ENCODE results near the gene MESP1. TPM values are rescaled to one million over a fixed set of nuclear protein-coding genes. Genes with fewer than 3 reads are reported as not detected.

Gene MESP1
- polyA plus RNA-seq, 4 donors = 0.69 to 1.1 (median 0.97) TPM; not detected in 1

DNA sequence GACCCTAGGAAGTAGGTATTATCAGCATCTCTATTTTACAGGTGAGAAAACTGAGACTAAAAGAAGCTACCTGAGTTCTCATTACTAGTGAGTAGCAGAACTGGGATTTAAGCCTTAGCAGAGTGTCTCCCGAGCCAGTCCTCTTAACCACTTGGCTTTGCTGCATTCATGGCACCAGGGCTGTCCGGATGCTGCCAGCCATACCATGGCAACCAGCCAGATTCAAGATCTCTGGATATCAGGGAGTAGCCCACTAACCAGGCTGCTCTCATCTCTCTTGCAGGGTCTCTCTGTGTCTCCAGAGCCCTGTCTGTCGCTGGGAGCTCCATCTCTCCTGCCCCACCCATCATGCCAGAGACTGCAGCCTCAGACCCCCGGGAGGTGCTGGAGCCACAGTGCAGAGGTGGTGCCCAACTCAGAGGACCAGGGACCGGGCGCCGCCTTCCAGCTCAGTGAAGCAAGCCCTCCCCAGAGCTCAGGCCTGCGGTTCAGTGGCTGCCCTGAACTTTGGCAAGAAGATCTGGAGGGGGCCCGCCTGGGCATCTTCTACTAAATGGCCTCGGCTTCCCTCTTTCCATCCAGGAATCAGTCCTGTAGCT is 26.8 kb upstream of the MESP1 start:
- H3K36me3 ChIP-seq (ENCODE audit: control insufficient read depth in 3 of 3, insufficient read depth in 2 of 3, low read depth in 1 of 3, low read length in 3 of 3) = peaks cover 0 to 3% (median 0%) of the 10 kb centered on the region in 3 donors
- peaks cover 5 to 25% (median 6%) of the 10 kb centered on the region in 3 donors for H3K4me1 ChIP-seq (ENCODE audit: control insufficient read depth in 3 of 3, insufficient read depth in 2 of 3, low read depth in 1 of 3, low read length in 2 of 3)
- H3K4me3 ChIP-seq (ENCODE audit: low read depth in 1 of 3, low read length in 3 of 3) = no peak overlapping the region
- peak in 1 of 2 donors; percentile 0 for DNase-seq
- 87 to 93% (median 91%) methylated on average over 10 of the region's 10 CpGs for WGBS, 3 donors
- H3K27me3 ChIP-seq (ENCODE audit: control insufficient read depth in 3 of 3, insufficient read depth in 3 of 3, low read length in 3 of 3) = peaks cover 0 to 6% (median 0%) of the 10 kb centered on the region in 3 donors
- H3K9me3 ChIP-seq (ENCODE audit: control insufficient read depth in 2 of 2, insufficient read depth in 1 of 2, low read depth in 1 of 2, low read length in 1 of 2) = no peaks in the 10 kb centered on the region
- no peak for FAIRE-seq
- H3K27ac ChIP-seq (ENCODE audit: low read depth in 1 of 3, low read length in 2 of 3) = no peak overlapping the region

DNA sequence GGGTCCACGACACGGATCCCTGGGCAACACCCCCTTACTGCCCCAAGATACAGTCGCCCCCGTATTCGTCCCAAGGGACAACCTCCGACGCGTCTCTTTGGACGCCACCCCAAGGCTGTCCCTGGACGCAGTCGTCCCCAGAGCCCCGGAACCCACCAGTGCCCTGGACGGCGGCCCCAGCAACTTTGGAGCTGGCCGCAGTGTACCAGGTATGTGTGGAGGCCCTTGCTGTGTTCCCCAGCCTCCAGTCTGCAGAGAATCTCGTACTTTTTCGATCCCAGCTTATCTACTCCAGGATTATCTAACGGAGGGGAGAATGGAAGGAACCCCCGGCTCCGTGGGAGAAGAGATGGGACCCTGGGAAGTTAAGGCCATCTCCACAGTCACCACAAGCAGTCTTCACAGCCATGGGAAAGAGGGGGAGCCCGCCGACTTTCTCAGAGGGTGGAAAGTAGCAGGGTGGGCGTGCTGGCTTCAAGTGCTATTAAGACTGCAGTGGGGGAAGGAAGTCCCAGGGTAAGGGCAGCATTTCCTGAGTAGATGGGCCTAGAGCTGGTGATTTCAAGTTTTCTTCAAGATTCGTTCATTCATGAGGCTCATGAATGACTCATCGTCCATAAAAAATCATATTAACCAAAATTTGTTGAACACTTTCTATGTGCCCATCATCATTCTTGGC is 26.2 kb upstream of the MESP1 start:
- FAIRE-seq (no peak), DNase-seq (no peak)
- no peaks in the 10 kb centered on the region for H3K9me3 ChIP-seq (ENCODE audit: control insufficient read depth in 2 of 2, insufficient read depth in 1 of 2, low read depth in 1 of 2, low read length in 1 of 2)
- no peak overlapping the region for H3K4me3 ChIP-seq (ENCODE audit: low read depth in 1 of 3, low read length in 3 of 3)
- WGBS, 3 donors = 69 to 79% (median 77%) methylated on average over 25 of the region's 25 CpGs
- H3K4me1 ChIP-seq (ENCODE audit: control insufficient read depth in 3 of 3, insufficient read depth in 2 of 3, low read depth in 1 of 3, low read length in 2 of 3) = peaks cover 4 to 21% (median 5%) of the 10 kb centered on the region in 3 donors
- H3K27me3 ChIP-seq (ENCODE audit: control insufficient read depth in 3 of 3, insufficient read depth in 3 of 3, low read length in 3 of 3) = peaks cover 0 to 6% (median 0%) of the 10 kb centered on the region in 3 donors
- peaks cover 0 to 3% (median 0%) of the 10 kb centered on the region in 3 donors for H3K36me3 ChIP-seq (ENCODE audit: control insufficient read depth in 3 of 3, insufficient read depth in 2 of 3, low read depth in 1 of 3, low read length in 3 of 3)
- no peak overlapping the region for H3K27ac ChIP-seq (ENCODE audit: low read depth in 1 of 3, low read length in 2 of 3)

DNA sequence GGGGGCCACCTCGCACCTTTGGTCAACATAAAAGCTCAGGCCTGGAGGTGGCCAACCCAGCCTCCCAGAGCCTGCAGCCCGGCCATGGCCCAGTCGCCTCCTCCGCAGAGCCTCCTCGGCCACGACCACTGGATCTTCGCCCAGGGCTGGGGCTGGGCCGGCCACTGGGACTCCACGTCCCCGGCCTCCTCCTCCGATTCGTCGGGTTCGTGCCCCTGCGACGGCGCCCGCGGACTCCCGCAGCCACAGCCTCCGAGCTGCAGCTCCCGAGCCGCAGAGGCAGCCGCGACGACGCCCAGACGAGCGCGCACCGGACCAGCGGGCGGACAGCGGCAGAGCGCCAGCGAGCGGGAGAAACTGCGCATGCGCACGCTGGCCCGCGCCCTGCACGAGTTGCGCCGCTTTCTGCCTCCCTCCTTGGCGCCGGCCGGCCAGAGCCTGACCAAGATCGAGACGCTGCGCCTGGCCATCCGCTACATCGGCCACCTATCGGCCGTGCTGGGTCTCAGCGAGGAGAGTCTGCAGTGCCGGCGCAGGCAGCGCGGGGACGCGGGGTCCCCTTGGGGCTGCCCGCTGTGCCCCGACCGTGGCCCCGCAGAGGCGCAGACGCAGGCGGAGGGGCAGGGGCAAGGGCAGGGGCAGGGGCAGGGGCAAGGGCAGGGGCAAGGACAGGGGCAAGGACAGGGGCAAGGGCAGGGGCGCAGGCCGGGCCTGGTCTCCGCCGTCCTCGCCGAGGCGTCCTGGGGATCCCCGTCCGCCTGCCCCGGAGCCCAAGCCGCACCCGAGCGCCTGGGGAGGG is 25.4 kb upstream of the MESP1 start, which contains the start of gene MESP2:
TSS of gene MESP2 (plus strand) at position 59 of the 799 bp plus-strand sequence. CDS start at position 85, 26 bp downstream.
- Histone ChIP-seq H3K9me3 (ENCODE audit: control insufficient read depth in 2 of 2, insufficient read depth in 1 of 2, low read depth in 1 of 2, low read length in 1 of 2) (no peaks in the 10 kb centered on the region), H3K27me3 (ENCODE audit: control insufficient read depth in 3 of 3, insufficient read depth in 3 of 3, low read length in 3 of 3) (peaks cover 0 to 6% (median 0%) of the 10 kb centered on the region in 3 donors), H3K4me1 (ENCODE audit: control insufficient read depth in 3 of 3, insufficient read depth in 2 of 3, low read depth in 1 of 3, low read length in 2 of 3) (peaks cover 4 to 16% (median 5%) of the 10 kb centered on the region in 3 donors), H3K27ac (ENCODE audit: low read depth in 1 of 3, low read length in 2 of 3) (no peak within 1 kb of the TSS), H3K4me3 (ENCODE audit: low read depth in 1 of 3, low read length in 3 of 3) (peak within 1 kb of the TSS; percentile 25 to 35 (median 33)), H3K36me3 (ENCODE audit: control insufficient read depth in 3 of 3, insufficient read depth in 2 of 3, low read depth in 1 of 3, low read length in 3 of 3) (peaks cover 0 to 3% (median 0%) of the 10 kb centered on the region in 3 donors)
- FAIRE-seq = no peak
- WGBS, 3 donors = 6 to 8% (median 7%) methylated on average over 42 to 82 of the region's 82 CpGs
- DNase-seq = peak; percentile 75 to 86

DNA sequence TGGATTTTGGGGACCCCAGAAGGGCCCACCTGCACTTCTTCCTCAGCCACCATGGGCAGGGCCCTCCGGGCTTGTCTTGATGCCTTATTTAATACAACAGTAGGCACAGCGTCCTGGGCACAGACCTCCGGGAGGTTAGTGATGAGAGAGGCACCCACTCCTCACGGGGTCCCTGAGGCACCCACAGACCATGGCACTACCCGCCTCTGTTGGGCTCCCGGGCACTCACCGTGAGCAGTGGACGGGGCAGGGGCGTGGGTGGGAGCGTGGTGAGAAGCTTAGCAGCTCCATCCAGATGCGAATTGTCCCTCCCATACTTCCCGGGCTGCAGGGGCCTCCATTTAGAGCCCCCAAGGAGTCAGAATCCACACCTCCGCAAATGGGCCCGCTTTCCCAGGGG is 24.8 kb upstream of the MESP1 start:
- peak overlapping the region in 2 of 3 donors; percentile 33 to 35 for H3K4me3 ChIP-seq (ENCODE audit: low read depth in 1 of 3, low read length in 3 of 3)
- no peak overlapping the region for H3K27ac ChIP-seq (ENCODE audit: low read depth in 1 of 3, low read length in 2 of 3)
- H3K4me1 ChIP-seq (ENCODE audit: control insufficient read depth in 3 of 3, insufficient read depth in 2 of 3, low read depth in 1 of 3, low read length in 2 of 3) = peaks cover 4 to 12% (median 5%) of the 10 kb centered on the region in 3 donors
- WGBS, 3 donors = 73 to 85% (median 83%) methylated on average over 14 of the region's 14 CpGs
- peaks cover 0 to 6% (median 0%) of the 10 kb centered on the region in 3 donors for H3K27me3 ChIP-seq (ENCODE audit: control insufficient read depth in 3 of 3, insufficient read depth in 3 of 3, low read length in 3 of 3)
- FAIRE-seq (no peak), DNase-seq (no peak)
- H3K9me3 ChIP-seq (ENCODE audit: control insufficient read depth in 2 of 2, insufficient read depth in 1 of 2, low read depth in 1 of 2, low read length in 1 of 2) = no peaks in the 10 kb centered on the region
- no peaks in the 10 kb centered on the region for H3K36me3 ChIP-seq (ENCODE audit: control insufficient read depth in 3 of 3, insufficient read depth in 2 of 3, low read depth in 1 of 3, low read length in 3 of 3)

DNA sequence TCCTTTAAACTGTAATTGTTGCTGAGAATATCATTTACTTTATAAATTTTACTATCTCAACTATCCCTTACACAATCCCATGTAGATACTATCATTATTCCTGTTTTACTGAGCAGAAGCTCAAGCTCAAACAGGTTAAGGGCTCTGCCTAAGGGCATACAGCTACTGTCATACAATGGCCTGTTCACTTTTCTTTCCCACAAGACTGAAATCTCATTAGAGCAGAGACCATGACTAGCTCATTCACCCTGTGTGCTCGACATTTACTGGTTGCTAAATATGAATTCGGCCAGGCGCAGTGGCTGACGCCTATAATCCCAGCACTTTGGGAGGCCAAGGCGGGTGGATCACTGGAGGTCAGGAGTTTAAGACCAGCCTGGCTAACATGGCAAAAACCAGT is 23.4 kb upstream of the MESP1 start:
- DNase-seq (no peak), FAIRE-seq (no peak)
- no peak overlapping the region for H3K4me3 ChIP-seq (ENCODE audit: low read depth in 1 of 3, low read length in 3 of 3)
- WGBS, 3 donors = 91 to 96% (median 95%) methylated on average over 5 of the region's 5 CpGs
- H3K36me3 ChIP-seq (ENCODE audit: control insufficient read depth in 3 of 3, insufficient read depth in 2 of 3, low read depth in 1 of 3, low read length in 3 of 3) = no peaks in the 10 kb centered on the region
- peaks cover 4 to 13% (median 5%) of the 10 kb centered on the region in 3 donors for H3K4me1 ChIP-seq (ENCODE audit: control insufficient read depth in 3 of 3, insufficient read depth in 2 of 3, low read depth in 1 of 3, low read length in 2 of 3)
- H3K27ac ChIP-seq (ENCODE audit: low read depth in 1 of 3, low read length in 2 of 3) = no peak overlapping the region
- no peaks in the 10 kb centered on the region for H3K9me3 ChIP-seq (ENCODE audit: control insufficient read depth in 2 of 2, insufficient read depth in 1 of 2, low read depth in 1 of 2, low read length in 1 of 2)
- H3K27me3 ChIP-seq (ENCODE audit: control insufficient read depth in 3 of 3, insufficient read depth in 3 of 3, low read length in 3 of 3) = peaks cover 0 to 6% (median 0%) of the 10 kb centered on the region in 3 donors

DNA sequence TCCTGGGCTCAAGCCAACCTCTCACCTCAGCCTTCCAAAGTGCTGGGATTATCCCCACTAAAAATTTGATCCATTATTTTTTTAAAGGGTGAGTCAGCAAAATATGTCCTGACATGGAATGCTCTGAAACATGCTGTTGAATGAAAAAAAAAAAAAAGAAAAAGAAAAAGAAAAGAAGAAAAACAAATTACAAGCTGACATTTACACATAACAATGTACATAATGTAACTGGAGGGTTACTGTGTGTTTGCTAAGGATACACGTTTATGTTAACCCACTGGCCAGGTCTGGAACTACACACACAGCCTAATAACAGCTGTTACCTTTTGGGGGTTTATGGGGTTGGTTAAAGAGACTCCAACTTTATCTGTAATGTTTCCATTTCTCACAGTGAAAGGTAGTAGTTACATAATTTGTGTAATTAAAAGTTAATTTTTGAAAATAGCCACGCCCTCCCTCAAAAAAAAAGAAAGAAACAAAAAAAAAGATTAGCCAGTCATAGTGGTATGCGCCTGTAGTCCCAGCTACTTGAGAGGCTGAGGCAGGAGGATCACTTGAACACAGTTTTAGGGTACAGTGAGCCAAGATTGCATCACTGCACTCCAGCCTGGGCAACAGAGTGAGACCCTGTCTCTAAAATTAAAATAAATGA is 22.0 kb upstream of the MESP1 start:
- Histone ChIP-seq H3K27me3 (ENCODE audit: control insufficient read depth in 3 of 3, insufficient read depth in 3 of 3, low read length in 3 of 3) (peaks cover 0 to 6% (median 0%) of the 10 kb centered on the region in 3 donors), H3K4me1 (ENCODE audit: control insufficient read depth in 3 of 3, insufficient read depth in 2 of 3, low read depth in 1 of 3, low read length in 2 of 3) (peaks cover 4 to 16% (median 5%) of the 10 kb centered on the region in 3 donors), H3K4me3 (ENCODE audit: low read depth in 1 of 3, low read length in 3 of 3) (no peak overlapping the region), H3K36me3 (ENCODE audit: control insufficient read depth in 3 of 3, insufficient read depth in 2 of 3, low read depth in 1 of 3, low read length in 3 of 3) (no peaks in the 10 kb centered on the region), H3K9me3 (ENCODE audit: control insufficient read depth in 2 of 2, insufficient read depth in 1 of 2, low read depth in 1 of 2, low read length in 1 of 2) (no peaks in the 10 kb centered on the region), H3K27ac (ENCODE audit: low read depth in 1 of 3, low read length in 2 of 3) (no peak overlapping the region)
- FAIRE-seq = no peak
- 52 to 59% (median 52%) methylated on average over 3 of the region's 3 CpGs for WGBS, 3 donors
- DNase-seq = peak in 1 of 2 donors; percentile 39

DNA sequence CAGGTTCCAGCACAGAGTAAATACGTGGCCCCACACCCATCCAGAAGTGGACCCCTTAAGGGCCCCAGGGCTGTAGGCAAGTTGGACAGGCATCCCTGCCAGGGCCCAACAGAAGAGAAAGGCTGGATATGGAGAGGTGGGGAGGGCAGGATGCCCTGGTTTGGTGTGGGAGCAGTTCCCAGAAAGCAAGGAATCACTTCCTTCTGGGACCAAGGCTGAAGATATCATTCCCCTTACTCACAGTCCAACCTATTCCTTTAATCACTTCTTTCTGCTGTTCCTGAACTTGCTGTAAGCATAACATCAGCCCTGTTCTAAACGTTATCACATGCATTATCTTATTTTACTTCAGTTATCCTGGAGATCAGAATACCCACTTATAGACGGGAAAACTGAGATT is 19.0 kb upstream of the MESP1 start:
- FAIRE-seq = no peak
- H3K9me3 ChIP-seq (ENCODE audit: control insufficient read depth in 2 of 2, insufficient read depth in 1 of 2, low read depth in 1 of 2, low read length in 1 of 2) = no peaks in the 10 kb centered on the region
- peaks cover 0 to 17% (median 2%) of the 10 kb centered on the region in 3 donors for H3K4me1 ChIP-seq (ENCODE audit: control insufficient read depth in 3 of 3, insufficient read depth in 2 of 3, low read depth in 1 of 3, low read length in 2 of 3)
- H3K36me3 ChIP-seq (ENCODE audit: control insufficient read depth in 3 of 3, insufficient read depth in 2 of 3, low read depth in 1 of 3, low read length in 3 of 3) = no peaks in the 10 kb centered on the region
- no peak overlapping the region for H3K4me3 ChIP-seq (ENCODE audit: low read depth in 1 of 3, low read length in 3 of 3)
- no peak overlapping the region for H3K27ac ChIP-seq (ENCODE audit: low read depth in 1 of 3, low read length in 2 of 3)
- no peaks in the 10 kb centered on the region for H3K27me3 ChIP-seq (ENCODE audit: control insufficient read depth in 3 of 3, insufficient read depth in 3 of 3, low read length in 3 of 3)
- 70 to 83% (median 79%) methylated on average over 3 of the region's 3 CpGs for WGBS, 3 donors
- DNase-seq = peak in 1 of 2 donors; percentile 1

DNA sequence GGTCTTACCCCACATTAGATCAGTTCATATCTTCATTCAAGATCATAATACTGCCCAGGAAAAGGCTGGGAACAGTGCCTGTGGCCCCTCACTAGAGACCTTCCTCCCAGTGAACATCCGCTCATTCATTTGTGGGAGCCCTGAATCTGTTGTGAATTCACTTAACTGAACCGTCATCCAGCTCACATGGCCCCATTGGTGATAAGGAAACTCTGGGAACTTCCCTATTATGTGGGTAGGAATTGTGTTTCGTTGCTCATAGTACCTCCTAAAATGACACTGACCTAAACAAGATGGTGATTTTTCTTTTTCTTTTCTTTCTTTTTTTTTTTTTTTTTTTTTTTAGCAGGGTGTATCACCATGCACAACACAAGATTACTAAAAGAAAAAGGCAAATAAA is 18.3 kb upstream of the MESP1 start:
- Histone ChIP-seq H3K4me1 (ENCODE audit: control insufficient read depth in 3 of 3, insufficient read depth in 2 of 3, low read depth in 1 of 3, low read length in 2 of 3) (peaks cover 0 to 17% (median 2%) of the 10 kb centered on the region in 3 donors), H3K4me3 (ENCODE audit: low read depth in 1 of 3, low read length in 3 of 3) (no peak overlapping the region), H3K9me3 (ENCODE audit: control insufficient read depth in 2 of 2, insufficient read depth in 1 of 2, low read depth in 1 of 2, low read length in 1 of 2) (no peaks in the 10 kb centered on the region), H3K27ac (ENCODE audit: low read depth in 1 of 3, low read length in 2 of 3) (no peak overlapping the region), H3K27me3 (ENCODE audit: control insufficient read depth in 3 of 3, insufficient read depth in 3 of 3, low read length in 3 of 3) (no peaks in the 10 kb centered on the region), H3K36me3 (ENCODE audit: control insufficient read depth in 3 of 3, insufficient read depth in 2 of 3, low read depth in 1 of 3, low read length in 3 of 3) (no peaks in the 10 kb centered on the region)
- FAIRE-seq = no peak
- 78 to 89% (median 81%) methylated on average over 3 of the region's 3 CpGs for WGBS, 3 donors
- DNase-seq = peak in 1 of 2 donors; percentile 5

All from small intestine (tissue), 7 donors.